NB4 (cell line): ENCODE data around the gene PARD3.

ENCODE experiments used
- MYC ChIP-seq: IDR thresholded peaks from 2 replicates; pipeline ENCODE4 v1.6.1; 2011; ENCODE audit warnings: low read depth, low read length
- POLR2A ChIP-seq: IDR thresholded peaks from 2 replicates; pipeline ENCODE4 v1.6.1; 2011; ENCODE audit warnings: mild to moderate bottlenecking; ENCODE audit not compliant: insufficient read length; ENCODE audit errors: extremely low read depth
- TF ChIP-seq, protein P1 (sequence below): IDR thresholded peaks from one replicate; pipeline ENCODE4 v1.5.1; 2012; ENCODE audit warnings: low read depth, low read length
- TF ChIP-seq, protein P2 (sequence below): IDR thresholded peaks from 2 replicates; pipeline ENCODE4 v1.6.1; 2011; ENCODE audit warnings: low read depth, low read length

DNA sequence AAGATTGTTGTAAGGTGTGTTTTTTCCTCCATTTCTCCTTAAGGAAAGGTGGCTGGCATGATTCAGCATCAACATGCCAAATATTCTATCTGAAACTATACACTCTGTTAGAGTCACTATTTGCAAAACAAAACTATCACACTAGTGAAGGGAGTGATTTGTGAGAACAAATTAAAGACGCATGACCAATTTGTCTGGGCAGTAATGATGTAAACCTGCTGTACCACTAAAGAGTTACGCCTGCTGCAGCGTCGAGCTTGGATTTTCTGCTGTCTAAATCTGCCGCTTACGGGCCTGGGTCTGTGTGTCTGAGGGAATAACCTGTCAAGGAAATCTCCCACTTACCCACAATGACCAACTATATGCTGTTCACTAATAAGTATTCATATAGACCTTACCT is 648.3 kb downstream of the PARD3 start:
- TF ChIP-seq, protein P1, sequence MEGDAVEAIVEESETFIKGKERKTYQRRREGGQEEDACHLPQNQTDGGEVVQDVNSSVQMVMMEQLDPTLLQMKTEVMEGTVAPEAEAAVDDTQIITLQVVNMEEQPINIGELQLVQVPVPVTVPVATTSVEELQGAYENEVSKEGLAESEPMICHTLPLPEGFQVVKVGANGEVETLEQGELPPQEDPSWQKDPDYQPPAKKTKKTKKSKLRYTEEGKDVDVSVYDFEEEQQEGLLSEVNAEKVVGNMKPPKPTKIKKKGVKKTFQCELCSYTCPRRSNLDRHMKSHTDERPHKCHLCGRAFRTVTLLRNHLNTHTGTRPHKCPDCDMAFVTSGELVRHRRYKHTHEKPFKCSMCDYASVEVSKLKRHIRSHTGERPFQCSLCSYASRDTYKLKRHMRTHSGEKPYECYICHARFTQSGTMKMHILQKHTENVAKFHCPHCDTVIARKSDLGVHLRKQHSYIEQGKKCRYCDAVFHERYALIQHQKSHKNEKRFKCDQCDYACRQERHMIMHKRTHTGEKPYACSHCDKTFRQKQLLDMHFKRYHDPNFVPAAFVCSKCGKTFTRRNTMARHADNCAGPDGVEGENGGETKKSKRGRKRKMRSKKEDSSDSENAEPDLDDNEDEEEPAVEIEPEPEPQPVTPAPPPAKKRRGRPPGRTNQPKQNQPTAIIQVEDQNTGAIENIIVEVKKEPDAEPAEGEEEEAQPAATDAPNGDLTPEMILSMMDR, result no peak
- TF ChIP-seq, protein P2, sequence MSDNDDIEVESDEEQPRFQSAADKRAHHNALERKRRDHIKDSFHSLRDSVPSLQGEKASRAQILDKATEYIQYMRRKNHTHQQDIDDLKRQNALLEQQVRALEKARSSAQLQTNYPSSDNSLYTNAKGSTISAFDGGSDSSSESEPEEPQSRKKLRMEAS, result no peak
- no peak for TF ChIP-seq POLR2A
- TF ChIP-seq MYC, result no peak
